Upper lobe of left lung (tissue), 4 donors: Measurements from ENCODE around the gene CNNM3.

Experiments used
- CTCF ChIP-seq, 6 experiments: fragments of 450-650 bp in 4 of 6; fragments of 200-600 bp in 2 of 6; sonication (generic) in 2 of 6; IDR thresholded peaks; one replicate each; pipeline ENCODE4 v1.5.1; 2016 to 2019; ENCODE audit warnings: antibody characterized with exemption in 6 of 6
- EP300 ChIP-seq, 4 donors: sonication (generic); formaldehyde crosslinking; IDR thresholded peaks; one replicate each; pipeline ENCODE4 v1.5.1; 2017; ENCODE audit warnings: antibody characterized with exemption in 4 of 4, control low read depth in 2 of 4
- POLR2A ChIP-seq, 4 donors: fragments of 450-650 bp; IDR thresholded peaks; one replicate each; pipeline ENCODE4 v1.5.1; 2016 to 2017; ENCODE audit warnings: antibody characterized with exemption in 4 of 4, mild to moderate bottlenecking in 2 of 4

GRCh38 chr2:96875498-96876268 is 59.6 kb downstream of the CNNM3 start:
- no peak for TF ChIP-seq CTCF (IDR thresholded peaks at IDR 0.05)
- TF ChIP-seq POLR2A (IDR thresholded peaks at IDR 0.05) = no peak
- no peak for TF ChIP-seq EP300 (IDR thresholded peaks at IDR 0.05)
